HepG2 (cell line): ENCODE measurements around the gene PODN.

Source experiments
- CTCF ChIP-seq: sonication (generic); formaldehyde crosslinking; IDR thresholded peaks from 2 replicates; pipeline ENCODE4 v1.5.0; 2020; ENCODE audit warnings: mild to moderate bottlenecking, missing genetic modification reagents, moderate library complexity
- ZBTB2 ChIP-seq: sonication (generic); formaldehyde crosslinking; IDR thresholded peaks from 2 replicates; pipeline ENCODE4 v1.8.0; 2022; ENCODE audit warnings: low read depth, missing genetic modification reagents

- no peak for TF ChIP-seq CTCF (CRISPR knock-in tag)
- TF ChIP-seq ZBTB2 (CRISPR knock-in tag): no peak
Observed at GRCh38 chr1:53015508-53015860, 46.5 kb upstream of the PODN start.
